Hypothalamus (tissue), 51 donors: ENCODE results near the gene GCN1.

Experiments
- DNase-seq, 51 donors: peaks; one replicate each; lab custom pipeline; 2025; lab: John Stamatoyannopoulos, UW

Gene GCN1

GRCh38 chr12:120099738-120100137, 94.8 kb downstream of the GCN1 start:
- no peak for DNase-seq

- no peak for DNase-seq
Observed at GRCh38 chr12:120098756-120099470, 95.6 kb downstream of the GCN1 start.

DNA sequence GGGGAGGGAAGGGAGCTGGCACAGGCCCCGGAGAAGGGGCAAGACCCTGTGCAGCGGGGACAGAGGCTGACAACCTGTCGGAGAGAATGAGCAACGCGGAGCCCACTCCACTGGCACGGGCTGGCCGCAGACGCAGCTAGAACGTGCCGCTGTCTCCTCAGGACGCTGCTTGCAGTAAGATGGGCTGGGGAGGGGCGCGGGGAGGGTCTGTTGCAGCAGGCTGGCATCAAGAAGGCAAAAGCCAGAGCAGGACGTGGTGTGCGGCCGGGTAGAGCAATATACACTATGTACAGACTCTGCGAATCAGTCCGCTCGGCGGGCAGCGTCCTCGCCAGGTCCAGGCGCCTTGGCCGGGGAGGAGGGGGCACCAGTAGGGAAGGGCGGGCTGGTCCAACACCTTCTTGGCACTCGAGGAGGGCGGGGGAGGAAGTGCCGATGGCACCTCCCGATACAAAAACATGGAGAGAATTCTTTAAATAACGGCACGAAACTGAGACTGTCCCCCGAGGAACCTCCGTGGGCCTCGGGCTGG, 97.8 kb downstream of the GCN1 start:
- DNase-seq: no peak

GRCh38 chr12:120095736-120096135, 98.8 kb downstream of the GCN1 start:
- DNase-seq: no peak

DNA sequence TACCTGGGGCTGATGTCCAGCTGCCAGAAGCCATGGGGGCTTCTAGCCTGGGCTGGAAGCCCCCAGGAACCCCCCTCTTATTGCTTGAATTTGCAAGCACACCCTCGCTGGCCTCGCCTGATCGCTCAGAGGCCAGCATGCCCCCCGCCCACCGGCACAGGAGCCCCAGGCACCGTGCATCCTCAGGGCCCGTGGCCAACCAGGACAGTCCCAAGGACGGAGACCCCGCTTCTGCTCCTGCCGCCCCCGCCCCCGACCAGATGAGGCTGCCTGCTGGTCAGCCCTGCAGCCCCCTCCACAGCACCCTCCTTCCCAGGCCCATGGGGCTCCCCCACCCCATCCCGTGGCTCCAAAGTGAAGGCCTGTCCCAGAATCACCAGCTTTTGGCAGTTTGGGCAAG, 99.2 kb downstream of the GCN1 start:
- no peak for DNase-seq

DNA sequence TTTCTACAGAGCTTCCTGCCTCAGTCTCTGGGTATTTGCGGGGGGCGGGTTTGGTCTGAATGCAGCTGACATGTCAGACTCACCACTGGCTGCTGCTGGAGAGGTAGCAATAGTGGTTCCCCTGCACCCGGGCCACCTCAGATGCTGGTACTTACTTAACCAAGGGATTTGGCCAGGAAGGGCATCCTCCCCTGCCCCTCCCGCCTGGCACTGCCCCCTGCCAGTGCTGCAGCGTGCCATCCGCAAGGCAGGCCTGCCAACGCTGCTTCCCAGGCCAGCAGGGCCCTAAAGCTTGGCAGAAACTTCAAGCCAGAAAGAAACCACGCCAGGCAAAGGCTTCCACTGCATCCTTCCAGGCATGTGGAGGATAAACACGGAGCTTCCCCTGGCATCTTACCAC, 100.0 kb downstream of the GCN1 start:
- peak in 16 of 51 donors; percentile 6 to 55 (median 28) for DNase-seq

- peak in 13 of 51 donors; percentile 4 to 43 (median 14) for DNase-seq
Observed at GRCh38 chr12:120093592-120094355, 100.7 kb downstream of the GCN1 start.

DNA sequence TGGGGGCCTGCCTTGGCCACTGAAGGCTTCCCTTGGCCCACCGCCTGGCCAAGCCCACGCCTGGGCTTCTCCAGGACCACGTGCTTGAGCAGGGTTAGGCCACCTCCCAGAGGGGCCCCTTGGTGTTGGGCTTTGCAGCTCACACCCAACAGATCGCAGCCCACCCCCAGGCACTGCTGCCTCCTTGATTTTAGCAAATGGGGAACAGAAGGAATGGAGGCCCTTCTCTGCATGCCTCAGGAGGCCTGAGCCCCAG, 101.3 kb downstream of the GCN1 start:
- no peak for DNase-seq

- no peak for DNase-seq
Observed at GRCh38 chr12:120092551-120093335, 101.8 kb downstream of the GCN1 start.

DNA sequence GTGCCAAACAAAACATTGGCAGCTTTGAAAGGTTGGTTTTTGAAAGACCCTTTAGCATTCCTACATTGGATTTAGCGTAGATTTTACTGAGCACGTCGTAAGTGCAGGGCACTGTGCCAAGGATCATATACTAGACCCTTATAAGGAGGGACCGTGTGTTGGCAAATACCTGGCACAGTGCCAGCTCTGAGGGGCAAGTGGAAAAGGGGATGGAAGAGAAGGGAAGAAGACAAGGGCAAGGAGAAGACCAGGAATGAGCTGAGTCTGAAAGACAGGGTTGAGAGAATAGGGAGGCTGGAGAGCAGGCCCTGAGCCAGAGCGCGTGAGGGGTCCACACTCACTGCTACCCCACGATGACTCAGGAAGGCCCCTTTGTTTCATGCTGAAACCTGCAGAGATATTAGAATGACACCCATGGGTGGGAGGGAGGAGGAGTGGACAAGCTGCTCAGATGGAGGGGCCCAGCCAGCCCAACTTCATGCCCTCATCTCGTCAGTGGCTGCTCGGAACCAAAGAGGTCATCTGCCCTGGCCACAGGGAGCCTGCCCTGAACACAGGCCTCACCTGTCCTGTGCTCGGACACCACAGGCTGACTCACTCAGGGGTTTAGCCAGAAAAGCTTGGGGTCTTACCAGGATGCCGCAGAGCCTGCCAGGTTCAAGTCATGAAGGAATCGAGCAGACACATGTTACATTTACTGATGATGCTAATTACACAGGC, 103.0 kb downstream of the GCN1 start:
- peak in 1 of 51 donors; percentile 4 for DNase-seq

DNA sequence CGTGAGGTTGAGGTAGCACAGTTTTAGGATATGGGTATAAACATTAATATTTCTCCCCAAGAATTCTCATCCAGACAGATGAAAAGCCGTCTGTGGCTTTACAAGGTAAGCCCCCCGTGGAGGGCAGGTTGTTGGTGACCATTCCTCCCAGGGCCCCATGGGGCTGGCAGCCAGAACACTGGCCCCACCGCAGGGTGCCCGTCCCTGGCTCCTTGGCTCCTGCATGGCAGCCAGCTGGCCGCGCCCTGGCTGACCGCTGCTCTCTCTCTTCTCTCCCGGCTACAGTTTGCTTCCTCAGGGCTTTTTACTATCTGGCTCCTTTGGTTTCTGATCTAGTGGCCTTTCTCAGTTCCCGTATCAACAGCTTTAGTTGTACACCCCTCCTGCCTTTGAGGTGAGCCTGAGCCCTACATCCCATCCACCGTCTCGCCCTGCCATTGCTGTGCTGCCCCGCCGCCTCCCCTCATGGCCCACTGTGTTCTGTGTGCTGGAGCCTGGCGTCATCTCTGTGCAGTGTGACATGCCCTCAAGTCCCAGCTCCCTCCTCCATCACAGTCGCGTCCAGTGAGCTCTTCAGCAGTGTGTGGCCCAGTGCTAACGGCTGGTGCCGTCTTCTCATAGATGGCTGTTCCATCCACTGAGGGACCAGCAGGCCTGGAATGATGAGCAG, 103.8 kb downstream of the GCN1 start:
- DNase-seq: no peak

GRCh38 chr12:120090206-120090605, 104.3 kb downstream of the GCN1 start:
- DNase-seq: no peak

- no peak for DNase-seq
Observed at GRCh38 chr12:120089796-120090195, 104.7 kb downstream of the GCN1 start.

DNA sequence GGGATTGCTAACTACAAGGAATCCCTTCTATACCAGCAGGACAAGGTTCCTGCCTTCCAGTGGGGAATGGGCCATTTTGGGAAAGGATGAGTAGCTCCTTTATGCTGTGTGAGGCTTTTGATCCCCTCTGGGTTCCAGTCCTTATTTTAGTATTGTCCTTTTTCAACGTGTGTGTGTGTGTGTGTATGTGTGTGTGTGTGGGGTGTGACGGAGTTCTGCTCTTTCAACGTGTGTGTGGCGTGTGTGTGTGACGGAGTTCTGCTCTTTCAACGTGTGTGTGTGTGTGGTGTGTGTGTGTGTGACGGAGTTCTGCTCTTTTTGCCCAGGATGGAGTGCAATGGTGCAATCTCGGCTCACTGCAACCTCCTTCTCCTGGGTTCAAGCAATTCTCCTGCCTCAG, 105.4 kb downstream of the GCN1 start:
- no peak for DNase-seq

GRCh38 chr12:120086801-120087621, 107.5 kb downstream of the GCN1 start:
- DNase-seq: peak; percentile 78 to 100 (median 99)

DNA sequence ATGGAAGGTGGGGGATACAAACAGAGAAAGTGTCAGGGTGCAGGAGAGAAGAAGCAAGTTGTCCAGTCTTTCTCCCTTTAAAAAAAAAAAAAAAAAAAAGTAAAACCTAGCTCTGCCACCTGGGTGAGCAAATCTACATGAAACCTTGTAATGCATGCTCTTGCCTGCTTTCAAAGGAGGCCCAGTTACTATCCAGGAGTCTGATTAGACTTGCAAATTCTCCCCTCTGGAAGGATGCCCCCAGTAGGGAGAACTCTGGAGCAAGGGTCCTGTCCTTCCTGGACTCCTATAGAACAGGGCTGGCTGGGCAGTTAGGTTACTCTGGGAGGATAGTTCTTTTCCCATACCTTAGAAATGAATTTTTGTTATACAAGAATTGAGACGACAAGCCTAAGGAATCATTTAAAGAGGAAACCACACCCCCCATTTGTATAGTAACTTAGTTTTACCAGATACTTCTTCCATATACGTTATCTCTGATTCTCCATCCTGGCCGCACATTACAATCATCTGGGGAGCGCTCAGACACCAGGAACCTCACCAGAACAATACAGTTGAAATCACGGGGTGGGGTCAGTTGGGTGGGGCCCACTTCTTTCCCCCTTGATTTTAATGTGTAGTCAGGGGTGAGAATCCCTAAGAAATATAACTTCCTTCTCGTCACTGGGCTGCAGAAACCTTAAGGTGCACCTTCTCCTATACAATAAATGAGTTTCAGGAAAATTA, 108.4 kb downstream of the GCN1 start:
- no peak for DNase-seq

DNA sequence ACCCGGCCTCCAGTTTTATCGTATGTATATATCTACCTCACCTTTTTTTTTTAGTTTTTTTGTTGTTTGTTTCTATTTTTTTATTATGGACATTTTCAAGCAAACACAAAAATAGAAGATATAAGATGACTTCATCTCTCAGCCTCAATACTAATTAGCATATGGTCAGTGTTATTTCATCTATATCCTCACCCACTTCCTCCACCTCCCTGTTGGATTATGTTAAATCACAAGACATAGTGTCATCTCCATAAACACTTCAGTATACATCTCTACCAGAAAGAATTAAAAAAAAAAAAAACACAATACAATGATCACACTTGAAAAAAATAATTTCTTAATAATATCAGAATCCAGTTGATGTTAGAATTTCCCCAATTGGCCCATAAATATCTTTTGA, 112.9 kb downstream of the GCN1 start:
- no peak for DNase-seq
